ENCODE results near the gene EPS15. TPM values are rescaled to one million over a fixed set of nuclear protein-coding genes. Genes with fewer than 3 reads are reported as not detected.
A peak's percentile ranks its signal among the peaks of the same experiment; 100 is the strongest.
"Not testable (repeated sequence)": the region's sequence is repeated elsewhere in the genome, so short reads cannot be mapped to it uniquely, and the experiment has no call there.

EPS15 gene
- polyA plus RNA-seq, 3 donors from 2014 or later, result 28.9 to 49.4 (median 34.9) TPM

- not testable (repeated sequence) for H3K27ac Mint-ChIP-seq; DNase-seq; H3K9me3 Mint-ChIP-seq; H3K27me3 Mint-ChIP-seq (ENCODE audit: low read depth in 3 of 3); H3K4me3 Mint-ChIP-seq
- H3K36me3 Mint-ChIP-seq, result peaks cover 17 to 28% (median 26%) of the 10 kb centered on the region in 3 donors
- H3K4me1 Mint-ChIP-seq, result peaks cover 46 to 47% of the 10 kb centered on the region in 2 donors
Measured at GRCh38 chr1:51437391-51437790, 81.7 kb downstream of the EPS15 start.

GRCh38 chr1:51435878-51436277, 83.2 kb downstream of the EPS15 start:
- Mint-ChIP-seq H3K4me3 (no peak overlapping the region), H3K27ac (peak overlapping the region in 2 of 6 donors; percentile 14 to 16), H3K4me1 (peaks cover 31 to 32% of the 10 kb centered on the region in 2 donors), H3K9me3 (no peaks in the 10 kb centered on the region), H3K36me3 (peaks cover 17 to 28% (median 26%) of the 10 kb centered on the region in 3 donors), H3K27me3 (ENCODE audit: low read depth in 3 of 3) (no peaks in the 10 kb centered on the region)
- no peak for DNase-seq

- peak overlapping the region; percentile 57 to 92 (median 80) for H3K27ac Mint-ChIP-seq
- DNase-seq, result no peak
- H3K36me3 Mint-ChIP-seq, result peaks cover 16 to 29% (median 27%) of the 10 kb centered on the region in 3 donors
- H3K27me3 Mint-ChIP-seq (ENCODE audit: low read depth in 3 of 3), result no peaks in the 10 kb centered on the region
- H3K9me3 Mint-ChIP-seq, result no peaks in the 10 kb centered on the region
- H3K4me1 Mint-ChIP-seq, result peaks cover 28 to 33% of the 10 kb centered on the region in 2 donors
- H3K4me3 Mint-ChIP-seq, result peak overlapping the region; percentile 18 to 69 (median 57)
Measured at GRCh38 chr1:51433972-51434510, 85.0 kb downstream of the EPS15 start.

- H3K9me3 Mint-ChIP-seq, result no peaks in the 10 kb centered on the region
- peak in 1 of 3 donors; percentile 1 for DNase-seq
- H3K4me1 Mint-ChIP-seq, result peaks cover 22 to 28% of the 10 kb centered on the region in 2 donors
- peak overlapping the region; percentile 73 to 92 (median 80) for H3K27ac Mint-ChIP-seq
- H3K27me3 Mint-ChIP-seq (ENCODE audit: low read depth in 3 of 3), result no peaks in the 10 kb centered on the region
- peak overlapping the region; percentile 18 to 69 (median 57) for H3K4me3 Mint-ChIP-seq
- H3K36me3 Mint-ChIP-seq, result peaks cover 14 to 30% (median 24%) of the 10 kb centered on the region in 3 donors
Measured at GRCh38 chr1:51433269-51433971, 85.6 kb downstream of the EPS15 start.

GRCh38 chr1:51432146-51432545, 86.9 kb downstream of the EPS15 start:
- H3K27me3 Mint-ChIP-seq (ENCODE audit: low read depth in 3 of 3), result no peaks in the 10 kb centered on the region
- H3K36me3 Mint-ChIP-seq, result peaks cover 21 to 43% (median 37%) of the 10 kb centered on the region in 3 donors
- peaks cover 22 to 28% of the 10 kb centered on the region in 2 donors for H3K4me1 Mint-ChIP-seq
- no peak overlapping the region for H3K4me3 Mint-ChIP-seq
- H3K9me3 Mint-ChIP-seq, result peaks cover 0 to 7% (median 1%) of the 10 kb centered on the region in 6 donors
- no peak for DNase-seq
- H3K27ac Mint-ChIP-seq, result peak overlapping the region in 3 of 6 donors; percentile 48 to 75 (median 60)

GRCh38 chr1:51427438-51427837, 91.6 kb downstream of the EPS15 start:
- no peaks in the 10 kb centered on the region for H3K27me3 Mint-ChIP-seq (ENCODE audit: low read depth in 3 of 3)
- peaks cover 0 to 7% (median 2%) of the 10 kb centered on the region in 6 donors for H3K9me3 Mint-ChIP-seq
- no peak overlapping the region for H3K4me3 Mint-ChIP-seq
- peaks cover 0 to 2% of the 10 kb centered on the region in 2 donors for H3K4me1 Mint-ChIP-seq
- DNase-seq, result no peak
- no peak overlapping the region for H3K27ac Mint-ChIP-seq
- H3K36me3 Mint-ChIP-seq, result peaks cover 8 to 27% (median 23%) of the 10 kb centered on the region in 3 donors

- Mint-ChIP-seq H3K36me3 (peaks cover 8 to 31% (median 23%) of the 10 kb centered on the region in 3 donors), H3K4me3 (no peak overlapping the region), H3K27ac (peak overlapping the region in 1 of 6 donors; percentile 61), H3K4me1 (peaks cover 2 to 7% of the 10 kb centered on the region in 2 donors), H3K27me3 (ENCODE audit: low read depth in 3 of 3) (no peaks in the 10 kb centered on the region), H3K9me3 (peaks cover 0 to 7% (median 2%) of the 10 kb centered on the region in 6 donors)
- no peak for DNase-seq
Measured at GRCh38 chr1:51425955-51426354, 93.1 kb downstream of the EPS15 start.

- Mint-ChIP-seq H3K4me1 (peaks cover 5 to 14% of the 10 kb centered on the region in 2 donors), H3K4me3 (no peak overlapping the region), H3K27ac (no peak overlapping the region), H3K36me3 (peaks cover 13 to 38% (median 28%) of the 10 kb centered on the region in 3 donors), H3K9me3 (peaks cover 0 to 7% (median 2%) of the 10 kb centered on the region in 6 donors), H3K27me3 (ENCODE audit: low read depth in 3 of 3) (no peaks in the 10 kb centered on the region)
- no peak for DNase-seq
Measured at GRCh38 chr1:51425273-51425672, 93.8 kb downstream of the EPS15 start.

GRCh38 chr1:51423073-51423821, 95.8 kb downstream of the EPS15 start:
- peak overlapping the region in 5 of 6 donors; percentile 1 to 55 (median 9) for H3K27ac Mint-ChIP-seq
- H3K27me3 Mint-ChIP-seq (ENCODE audit: low read depth in 3 of 3), result no peaks in the 10 kb centered on the region
- peaks cover 0 to 6% (median 2%) of the 10 kb centered on the region in 6 donors for H3K9me3 Mint-ChIP-seq
- peaks cover 2 to 19% of the 10 kb centered on the region in 2 donors for H3K4me1 Mint-ChIP-seq
- no peak overlapping the region for H3K4me3 Mint-ChIP-seq
- H3K36me3 Mint-ChIP-seq, result peaks cover 15 to 46% (median 31%) of the 10 kb centered on the region in 3 donors
- DNase-seq, result no peak

- H3K4me1 Mint-ChIP-seq, result peaks cover 2 to 19% of the 10 kb centered on the region in 2 donors
- H3K4me3 Mint-ChIP-seq, result no peak overlapping the region
- H3K36me3 Mint-ChIP-seq, result peaks cover 14 to 46% (median 30%) of the 10 kb centered on the region in 3 donors
- H3K9me3 Mint-ChIP-seq, result peaks cover 0 to 3% (median 0%) of the 10 kb centered on the region in 6 donors
- no peaks in the 10 kb centered on the region for H3K27me3 Mint-ChIP-seq (ENCODE audit: low read depth in 3 of 3)
- no peak for DNase-seq
- peak overlapping the region in 3 of 6 donors; percentile 14 to 31 (median 28) for H3K27ac Mint-ChIP-seq
Measured at GRCh38 chr1:51422367-51423072, 96.5 kb downstream of the EPS15 start.

GRCh38 chr1:51421964-51422363, 97.1 kb downstream of the EPS15 start:
- Mint-ChIP-seq H3K27me3 (ENCODE audit: low read depth in 3 of 3) (no peaks in the 10 kb centered on the region), H3K36me3 (peaks cover 16 to 41% (median 24%) of the 10 kb centered on the region in 3 donors), H3K9me3 (no peaks in the 10 kb centered on the region), H3K4me3 (no peak overlapping the region), H3K4me1 (peaks cover 2 to 19% of the 10 kb centered on the region in 2 donors), H3K27ac (no peak overlapping the region)
- DNase-seq, result peak; percentile 12 to 15 (median 15)

GRCh38 chr1:51420867-51421627, 98.0 kb downstream of the EPS15 start:
- Mint-ChIP-seq H3K36me3 (peaks cover 18 to 39% (median 21%) of the 10 kb centered on the region in 3 donors), H3K9me3 (no peaks in the 10 kb centered on the region), H3K4me1 (peaks cover 2 to 19% of the 10 kb centered on the region in 2 donors), H3K4me3 (no peak overlapping the region), H3K27me3 (ENCODE audit: low read depth in 3 of 3) (no peaks in the 10 kb centered on the region), H3K27ac (peak overlapping the region in 2 of 6 donors; percentile 10 to 53)
- no peak for DNase-seq

Measured in immature natural killer cell (primary cell).